Activated CD4-positive, alpha-beta T cell treated with anti-CD3 and anti-CD28 coated beads, Interleukin-2, amount 50 U/mL, for 16 hours (primary cell): Measurements from ENCODE around the gene RNF10.

ENCODE experiments used
- DNase-seq: peaks from one replicate; pipeline ENCODE4 v3.0.0-alpha.2; 2020

Gene RNF10

DNA sequence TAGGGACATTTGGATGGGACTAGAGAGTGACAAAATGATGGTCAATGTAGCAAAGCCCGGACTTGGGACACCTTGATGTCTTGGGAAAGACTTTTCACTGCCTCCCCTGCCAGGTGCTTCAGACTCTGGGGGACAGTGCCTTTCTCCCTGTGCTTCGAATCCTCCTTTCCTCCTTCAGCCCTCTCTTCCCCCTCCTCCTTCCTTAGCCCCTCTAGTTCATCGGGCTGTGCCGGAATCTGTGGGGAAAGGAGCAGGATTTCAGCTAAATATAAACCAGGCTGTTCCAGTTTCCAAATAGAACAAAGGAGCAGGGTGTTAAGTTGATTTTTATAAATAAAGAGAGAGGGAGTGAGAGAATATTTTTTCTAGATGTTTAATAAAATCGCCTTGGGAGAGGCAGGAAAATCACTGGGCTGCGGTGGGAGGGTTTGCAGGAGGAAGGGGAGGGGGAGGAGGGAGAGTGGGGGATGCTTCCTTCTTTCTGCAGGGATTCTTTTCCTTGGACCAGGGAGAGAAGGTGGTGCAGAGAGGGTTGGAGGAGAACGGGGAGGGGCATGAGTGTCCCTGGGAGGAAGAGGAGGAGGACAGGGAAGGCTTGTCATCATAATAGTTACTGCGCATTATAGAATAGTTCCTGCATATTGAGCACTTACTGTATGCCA, 84.9 kb downstream of the RNF10 start:
- DNase-seq = no peak

DNA sequence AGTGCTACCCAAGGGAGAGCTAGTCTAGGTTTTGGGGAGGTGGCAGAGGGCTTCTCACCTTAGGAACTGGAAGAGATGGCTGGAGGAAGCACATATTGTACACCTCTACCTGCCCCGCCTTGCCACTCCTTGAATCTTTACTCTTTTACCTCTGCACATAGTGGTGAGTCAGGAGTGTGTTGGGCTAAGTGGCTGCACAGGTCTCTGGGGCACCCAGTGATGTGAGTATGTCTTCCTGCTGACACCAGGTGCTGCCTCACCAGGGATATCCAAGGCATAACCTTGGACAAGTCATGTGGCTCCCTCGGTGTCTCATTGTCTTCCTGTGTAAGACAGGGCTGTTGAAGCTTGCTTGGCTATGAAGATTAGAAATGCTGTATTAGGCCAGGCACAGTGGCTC, 86.5 kb downstream of the RNF10 start:
- DNase-seq = no peak

DNA sequence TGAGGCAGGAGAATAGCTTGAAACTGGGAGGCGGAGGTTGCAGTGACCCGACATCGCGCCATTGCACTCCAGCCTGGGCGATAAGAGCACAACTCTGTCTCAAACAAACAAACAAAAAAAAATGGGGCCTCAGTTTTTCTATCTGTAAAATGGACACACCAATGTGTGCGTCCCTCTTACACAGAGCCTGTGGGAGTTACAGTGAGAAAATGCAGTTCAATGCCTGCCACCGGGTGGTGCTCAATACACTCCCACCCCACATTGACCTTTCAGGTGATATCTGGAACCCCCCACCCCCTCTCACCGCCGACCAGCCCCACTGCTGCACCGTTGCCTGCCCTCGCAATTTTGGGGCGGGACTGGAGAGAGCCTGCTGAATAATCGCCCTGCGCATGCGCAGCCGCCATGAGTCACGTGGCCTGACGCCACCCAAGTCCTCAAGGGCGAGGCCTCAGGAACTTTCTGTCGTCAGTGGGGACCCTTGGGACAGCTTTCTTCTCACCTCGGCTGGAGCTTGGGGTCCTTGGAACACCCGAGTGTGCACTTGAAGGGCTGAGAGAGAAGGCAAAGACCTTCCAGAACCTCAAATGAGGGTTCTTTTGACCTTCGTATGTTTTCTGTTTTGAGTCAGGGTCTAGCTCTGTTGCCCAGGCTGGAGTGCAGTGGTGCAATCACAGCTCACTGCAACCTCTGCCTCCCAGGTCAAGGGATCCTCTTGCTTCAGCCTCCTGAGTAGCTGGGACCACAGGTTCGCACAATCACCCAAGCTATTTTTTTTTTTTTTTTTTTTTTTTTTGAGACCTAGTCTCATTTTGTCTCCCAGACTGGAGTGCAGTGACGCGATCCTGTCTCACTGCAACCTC, 91.6 kb downstream of the RNF10 start:
- DNase-seq = peak; percentile 30
